SK-N-MC (cell line): ENCODE data around the gene TOP1.

ENCODE experiments used
- EZH2 ChIP-seq: fragments of 200-600 bp; sonication (generic); IDR thresholded peaks from one replicate; pipeline ENCODE4 v1.6.1; 2017; ENCODE audit warnings: antibody characterized with exemption
- POLR2AphosphoS5 ChIP-seq: IDR thresholded peaks from 2 replicates; pipeline ENCODE4 v1.6.1; 2012; ENCODE audit warnings: mild to moderate bottlenecking, low read depth, low read length, borderline replicate concordance

DNA sequence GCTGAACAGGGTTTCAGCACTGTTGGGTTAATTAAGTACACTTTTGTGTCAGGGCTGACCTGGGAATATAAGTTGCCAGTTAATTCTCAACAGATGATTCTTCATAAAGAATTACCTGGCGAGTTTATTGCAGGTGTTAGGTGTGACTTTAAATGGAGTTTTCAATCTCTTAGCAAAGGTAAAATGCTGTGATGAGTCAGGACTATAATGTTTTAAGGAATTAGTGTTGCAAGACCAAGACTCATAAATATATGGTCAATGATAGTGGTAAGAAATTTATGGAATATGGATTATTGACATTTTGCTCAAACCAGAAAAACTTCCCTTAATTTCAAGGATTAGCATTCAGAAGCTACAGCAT is 58.7 kb downstream of the TOP1 start:
- TF ChIP-seq EZH2 (no peak), POLR2AphosphoS5 (no peak)
